Heart left ventricle (tissue), 13 donors: Measurements from ENCODE around the gene RAC3.

Experiments
- CTCF ChIP-seq, 12 donors: fragments of 200-600 bp; sonication (generic) in 4 of 12; IDR thresholded peaks; one replicate each; pipeline versions ENCODE4 v1.5.0 to v1.8.0; 2018 to 2022; ENCODE audit warnings: antibody characterized with exemption in 12 of 12, mild to moderate bottlenecking in 5 of 12
- POLR2A ChIP-seq, 2 donors: fragments of 450-650 bp; IDR thresholded peaks; one replicate each; pipeline ENCODE4 v1.6.1; 2017; ENCODE audit warnings: antibody characterized with exemption in 2 of 2, mild to moderate bottlenecking in 2 of 2, moderate library complexity in 2 of 2
- donor health status: ischemic (EF 13 %, LVEDD 7.1; RV severe dilation, severe dysfunction).
- donor health status: DM: no; HTN: yes; CAD: no.
- donor health status: DM: no; HTN: no; CAD: no.
- donor health status: ischemic (EF 25% LVEDD 6.9; RV normal size, moderate dysfunction).
- donor health status: ischemic (EF 25% LVEDD 5.7; RV mildly dilated, moderate dysfunction).
- donor health status: ischemic (EF 35%, LVEDD 5.7; RV mildly dilated, moderate dysfunction).
- donor health status: nonischemic (EF 11% LVEDD 7.7; RV severe dilation, severe dysfunction).
- donor health status: DM: yes; HTN: yes; CAD: no.
- donor health status: PGD.
- donor health status: ischemic (EF 29% LVEDD 5.4; RV normal size, mild dysfunction).
- donor health status: nonischemic (EF 23%, LVEDD 6.1; RV moderate dilation, normal function).

- no peak for TF ChIP-seq CTCF (IDR thresholded peaks at IDR 0.05)
- TF ChIP-seq POLR2A (IDR thresholded peaks at IDR 0.05): no peak
Measured at GRCh38 chr17:81986606-81987005, 44.9 kb upstream of the RAC3 start.
